ENCODE measurements around the gene ZC3H10.
A peak's percentile ranks its signal among the peaks of the same experiment; 100 is the strongest.

Gene ZC3H10

DNA sequence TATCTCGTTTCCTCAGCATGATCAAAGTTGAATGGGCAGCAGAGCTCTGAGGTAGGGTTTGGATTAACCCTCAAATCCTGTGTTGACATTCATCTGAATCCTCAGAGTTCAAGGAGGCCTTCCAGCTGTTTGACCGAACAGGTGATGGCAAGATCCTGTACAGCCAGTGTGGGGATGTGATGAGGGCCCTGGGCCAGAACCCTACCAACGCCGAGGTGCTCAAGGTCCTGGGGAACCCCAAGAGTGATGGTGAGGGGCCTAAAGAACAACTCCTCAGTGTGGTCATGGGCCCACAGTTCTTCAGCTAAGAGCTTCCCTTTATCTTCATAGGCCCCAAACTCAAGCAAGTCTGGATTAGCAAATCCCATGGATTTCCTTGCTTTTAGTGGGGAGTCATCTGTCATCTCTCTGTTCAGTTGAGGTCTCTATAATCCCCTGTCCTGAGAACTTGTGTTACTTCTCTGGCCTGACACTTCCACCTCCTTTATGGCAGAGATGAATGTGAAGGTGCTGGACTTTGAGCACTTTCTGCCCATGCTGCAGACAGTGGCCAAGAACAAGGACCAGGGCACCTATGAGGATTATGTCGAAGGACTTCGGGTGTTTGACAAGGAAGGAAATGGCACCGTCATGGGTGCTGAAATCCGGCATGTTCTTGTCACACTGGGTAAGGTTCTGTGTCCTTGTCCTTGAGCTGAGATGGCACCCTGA is 41.6 kb downstream of the ZC3H10 start:
- peak in 2 of 42 donors; percentile 14 to 32 for DNase-seq
- intact Hi-C loops (cut with DNase I), result no loop called here

DNA sequence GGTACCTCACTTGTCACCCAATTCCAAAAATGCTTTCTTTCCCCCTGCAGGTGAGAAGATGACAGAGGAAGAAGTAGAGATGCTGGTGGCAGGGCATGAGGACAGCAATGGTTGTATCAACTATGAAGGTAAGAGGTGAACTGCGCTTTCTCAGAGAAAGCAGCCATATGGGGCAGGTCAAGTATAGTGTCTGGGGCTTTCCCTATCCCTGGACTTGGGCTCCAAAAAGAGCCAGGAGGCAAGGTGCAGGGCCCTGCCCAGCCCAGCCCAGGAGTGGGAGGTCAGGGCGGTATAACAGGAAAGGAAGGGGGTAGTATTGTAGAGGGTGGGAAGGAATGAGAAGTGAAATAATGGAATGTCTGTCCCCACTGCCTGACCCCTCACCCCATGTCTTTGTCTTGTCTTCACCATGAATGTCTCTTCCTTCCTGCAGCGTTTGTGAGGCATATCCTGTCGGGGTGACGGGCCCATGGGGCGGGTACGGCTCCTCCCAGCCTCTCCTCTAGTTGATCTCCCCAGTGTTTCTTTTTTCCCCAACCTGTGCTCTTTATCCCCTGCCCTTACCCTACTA is 42.2 kb downstream of the ZC3H10 start:
- intact Hi-C loops (cut with DNase I), result no loop called here
- DNase-seq, result peak in 1 of 42 donors; percentile 41

DNA sequence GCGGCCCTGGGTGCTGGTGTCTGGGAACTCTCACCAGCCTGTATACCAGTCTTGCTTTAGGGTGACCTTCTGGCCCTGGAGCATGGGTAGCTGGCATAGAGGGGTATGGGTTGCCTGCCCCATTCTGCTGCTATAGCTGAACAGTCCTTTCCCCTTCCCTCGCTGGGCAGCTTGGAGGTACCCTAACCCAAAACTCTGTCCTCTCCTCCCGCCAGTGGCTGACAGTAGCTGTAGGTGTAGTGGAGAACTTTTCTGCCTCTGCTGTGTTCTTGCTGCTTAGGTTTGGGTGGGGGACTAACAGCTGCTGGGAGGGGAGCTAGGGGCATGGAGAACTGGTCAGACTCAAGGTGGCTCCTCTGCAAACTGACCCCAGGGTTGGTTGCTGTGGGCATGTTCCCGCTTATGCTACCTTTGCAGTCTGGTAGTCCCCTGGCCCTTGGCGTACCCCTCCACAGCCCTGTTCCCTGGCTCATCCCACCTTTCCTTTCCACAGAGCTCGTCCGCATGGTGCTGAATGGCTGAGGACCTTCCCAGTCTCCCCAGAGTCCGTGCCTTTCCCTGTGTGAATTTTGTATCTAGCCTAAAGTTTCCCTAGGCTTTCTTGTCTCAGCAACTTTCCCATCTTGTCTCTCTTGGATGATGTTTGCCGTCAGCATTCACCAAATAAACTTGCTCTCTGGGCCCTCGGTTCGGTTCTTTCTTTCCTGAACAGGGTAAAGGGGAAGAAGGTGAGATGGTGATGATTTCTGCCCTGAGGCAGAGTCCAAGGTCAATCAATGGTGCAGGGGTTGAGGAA is 43.0 kb downstream of the ZC3H10 start:
- no peak for DNase-seq
- intact Hi-C loops (cut with DNase I), result no loop called here

DNA sequence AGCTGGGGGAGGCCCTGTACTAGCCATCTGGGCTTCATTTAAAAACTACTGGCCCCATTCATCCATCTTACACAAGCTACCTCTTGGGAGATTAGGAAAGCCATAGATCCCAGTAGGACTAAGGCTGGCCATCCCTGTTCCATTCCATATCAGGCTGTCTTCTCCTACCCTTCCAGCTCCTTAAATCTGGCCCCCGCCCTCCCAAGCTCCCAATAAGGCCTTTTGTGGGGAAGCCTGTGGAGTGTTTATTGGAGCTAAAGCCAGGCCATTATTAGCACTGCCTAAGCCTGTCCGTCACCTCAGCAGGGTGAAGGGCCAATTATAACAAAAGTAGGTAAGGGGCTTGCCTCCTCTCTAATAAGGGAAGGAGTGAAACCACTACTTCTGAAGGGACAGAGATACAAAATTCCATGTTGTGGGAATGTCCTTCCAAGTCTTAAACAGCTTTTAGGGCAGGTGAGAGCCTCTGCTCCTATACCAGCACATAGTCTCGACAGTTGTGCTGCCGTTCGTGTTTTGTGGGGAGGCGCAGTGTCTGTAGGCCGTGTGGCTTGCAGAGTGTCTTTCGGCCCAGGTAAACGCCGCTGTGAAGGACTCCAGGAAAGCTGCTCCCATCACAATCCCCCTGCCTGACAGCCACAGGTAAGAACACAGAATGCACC is 43.8 kb downstream of the ZC3H10 start:
- DNase-seq, result no peak
- intact Hi-C loops (cut with DNase I), result no loop called here

DNA sequence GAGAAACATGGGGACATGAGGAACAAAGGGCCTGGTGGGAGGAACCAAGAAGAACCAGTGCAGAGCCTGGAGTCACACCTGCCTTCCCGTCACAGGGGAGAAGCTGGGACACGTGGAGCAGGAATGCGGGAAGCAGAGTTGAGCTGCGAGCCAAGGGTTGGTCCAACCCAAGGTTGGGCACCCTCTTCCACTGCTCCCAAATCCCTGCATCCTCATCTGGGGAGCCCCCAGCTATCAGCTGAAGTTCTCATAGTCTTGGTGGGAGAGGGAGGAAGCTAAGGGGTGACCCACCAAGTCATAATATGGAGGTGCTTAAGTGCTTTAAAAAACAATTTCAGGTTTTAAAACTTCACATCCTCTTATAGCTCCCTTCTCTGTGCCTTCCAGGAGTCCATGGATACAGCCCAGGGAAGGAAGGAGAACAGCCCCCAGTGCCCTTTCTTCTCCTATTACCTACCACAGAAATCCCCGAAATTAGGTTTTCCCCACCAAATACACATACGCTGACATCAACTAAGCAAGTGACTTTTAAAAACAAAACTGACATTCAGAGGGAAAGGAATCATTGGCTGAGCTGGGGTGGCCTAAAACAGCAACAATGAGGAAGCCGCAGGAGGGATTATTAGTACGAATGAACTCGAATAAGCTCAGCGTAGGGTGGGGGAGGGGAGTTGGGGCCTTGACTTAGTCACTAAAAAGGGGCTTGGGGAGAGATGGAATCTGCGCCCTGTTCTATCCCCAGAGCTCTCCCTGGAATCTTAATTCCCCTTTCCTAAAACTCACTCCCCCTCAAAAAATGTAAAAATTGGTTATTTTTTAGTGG is 44.6 kb downstream of the ZC3H10 start:
- intact Hi-C loops (cut with DNase I), result no loop called here
- DNase-seq, result peak in 2 of 42 donors; percentile 7 to 28

DNA sequence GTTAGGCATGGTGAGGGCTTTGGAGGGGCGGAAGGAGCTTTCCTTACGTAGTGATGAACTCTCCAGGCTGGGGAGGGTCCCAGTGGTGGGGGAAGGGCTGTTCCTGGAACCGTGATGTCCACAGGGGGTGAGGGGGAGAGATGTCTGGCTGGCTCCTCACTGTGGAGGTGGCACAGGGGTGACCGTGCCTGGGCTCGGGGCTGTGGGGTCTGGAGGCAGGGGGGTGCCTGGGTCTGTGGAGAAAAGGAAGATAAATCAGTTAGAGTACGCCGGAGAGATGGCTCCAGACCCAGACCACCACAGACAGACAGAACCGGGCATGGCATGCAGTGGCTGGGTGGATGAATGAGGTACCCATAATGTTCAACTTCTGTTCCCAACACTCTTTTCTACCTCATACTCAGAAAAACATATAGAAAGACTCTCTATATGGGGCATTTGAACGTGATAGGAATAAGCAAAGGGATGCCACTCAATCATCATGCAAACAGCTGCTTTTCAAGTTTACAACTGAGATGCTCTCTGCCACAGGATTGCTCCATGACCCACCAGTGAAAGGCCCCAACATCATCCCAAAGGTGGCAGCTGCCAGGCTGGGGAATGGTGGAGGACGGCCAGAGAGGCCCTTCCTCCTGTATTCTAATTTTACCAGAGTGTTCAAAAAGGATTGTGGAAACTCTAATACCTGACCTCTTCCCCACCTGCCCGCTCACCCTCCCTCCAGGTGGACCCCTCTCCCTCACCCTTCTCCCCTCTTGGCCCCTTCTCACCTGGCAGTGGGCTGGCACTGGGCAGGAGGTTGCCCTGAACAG is 45.7 kb downstream of the ZC3H10 start:
- intact Hi-C loops (cut with DNase I), result no loop called here
- DNase-seq, result no peak

DNA sequence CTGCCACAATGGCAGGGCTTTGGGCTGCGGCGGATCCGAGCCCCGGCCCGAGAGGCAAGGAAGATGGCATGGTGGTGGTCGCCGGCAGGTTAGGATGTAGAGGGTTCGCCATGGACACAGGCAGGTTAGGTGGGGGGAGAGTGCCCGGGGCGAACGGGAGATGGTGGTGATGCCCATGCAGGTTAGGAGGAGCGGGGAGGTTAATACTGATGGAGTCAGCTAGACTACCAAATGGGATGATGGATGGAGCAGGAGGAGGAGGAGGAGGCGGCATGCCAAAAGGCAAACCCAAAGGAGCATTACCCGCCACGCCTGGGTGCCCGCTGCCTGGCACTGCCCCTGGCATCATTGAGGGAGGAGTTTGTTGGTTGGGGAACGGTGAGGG is 46.3 kb downstream of the ZC3H10 start:
- intact Hi-C loops (cut with DNase I), result no loop called here
- DNase-seq, result no peak

DNA sequence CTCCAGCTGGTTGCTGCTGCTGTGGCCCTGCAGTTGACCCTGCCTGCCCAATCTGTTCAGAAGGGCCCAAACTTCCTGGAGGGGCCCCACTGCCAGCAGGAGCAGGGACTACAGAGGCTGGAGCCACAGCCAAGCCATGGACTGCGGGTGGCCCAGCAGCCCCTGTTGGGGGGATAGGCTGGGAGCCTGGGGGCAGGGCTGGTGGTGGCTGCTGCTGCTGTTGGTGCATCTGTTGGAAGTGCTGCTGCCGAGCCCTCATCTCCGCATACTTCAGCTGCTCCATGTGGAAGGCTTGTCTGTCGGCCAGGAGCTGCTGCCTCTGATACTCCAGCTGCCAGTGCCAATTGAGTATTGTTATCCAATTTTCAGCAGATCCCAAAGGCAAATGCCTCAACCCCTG is 47.3 kb downstream of the ZC3H10 start:
- DNase-seq, result no peak
- intact Hi-C loops (cut with DNase I), result no loop called here

DNA sequence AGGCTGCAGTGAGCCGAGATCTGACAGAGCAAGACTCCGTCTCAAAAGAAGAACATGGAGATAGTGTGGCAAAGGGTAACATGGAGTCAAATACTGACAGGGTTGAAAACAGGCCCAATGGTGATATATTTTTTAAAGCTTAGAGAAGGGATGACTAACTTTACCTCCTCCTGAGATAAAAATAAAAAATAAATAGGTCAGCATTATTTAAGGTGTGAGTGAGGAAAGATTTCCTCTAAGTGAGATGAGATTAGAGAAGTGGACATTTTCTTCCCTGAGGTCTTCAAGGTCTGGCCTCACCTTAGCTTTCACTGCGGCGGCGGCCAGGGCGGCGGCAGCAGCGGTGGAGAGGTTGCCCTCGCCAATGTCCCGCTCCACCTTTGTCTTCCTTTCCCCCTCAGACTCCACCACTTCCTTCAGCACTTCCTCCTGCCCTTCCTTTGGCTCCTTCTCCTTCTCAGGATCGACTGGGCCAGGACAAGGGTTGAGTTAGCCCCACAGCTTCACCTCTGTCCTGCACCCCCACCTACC is 51.2 kb downstream of the ZC3H10 start:
- no peak for DNase-seq
- intact Hi-C loops (cut with DNase I), result no loop called here

DNA sequence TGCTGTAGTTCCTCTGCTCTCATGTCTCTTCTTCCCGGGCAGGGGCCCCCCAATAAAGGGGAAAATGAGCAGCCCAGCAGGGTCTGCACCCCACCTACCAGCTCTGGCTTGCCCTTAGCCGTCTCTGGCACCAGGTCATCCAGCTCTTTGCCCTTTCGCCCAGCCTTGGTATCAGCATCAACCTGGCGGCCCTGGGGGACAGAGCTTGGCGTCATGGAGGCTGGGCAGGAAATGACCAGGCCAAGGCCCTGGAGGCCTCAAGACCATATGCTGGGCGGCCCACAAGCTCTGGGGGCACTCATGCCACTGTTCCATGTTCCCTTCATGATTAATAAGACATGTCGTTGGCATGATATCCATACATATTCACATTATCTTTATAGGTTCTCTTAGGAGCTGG is 54.8 kb downstream of the ZC3H10 start:
- intact Hi-C loops (cut with DNase I), result no loop called here
- no peak for DNase-seq

Measured in head of caudate nucleus (tissue), 42 donors.